Measurements from ENCODE around the gene ITPK1. TPM values are rescaled to one million over a fixed set of nuclear protein-coding genes. Genes with fewer than 3 reads are reported as not detected.

ITPK1 gene
- total RNA-seq, 1 experiment from 2014 or later, result 60.1 TPM

DNA sequence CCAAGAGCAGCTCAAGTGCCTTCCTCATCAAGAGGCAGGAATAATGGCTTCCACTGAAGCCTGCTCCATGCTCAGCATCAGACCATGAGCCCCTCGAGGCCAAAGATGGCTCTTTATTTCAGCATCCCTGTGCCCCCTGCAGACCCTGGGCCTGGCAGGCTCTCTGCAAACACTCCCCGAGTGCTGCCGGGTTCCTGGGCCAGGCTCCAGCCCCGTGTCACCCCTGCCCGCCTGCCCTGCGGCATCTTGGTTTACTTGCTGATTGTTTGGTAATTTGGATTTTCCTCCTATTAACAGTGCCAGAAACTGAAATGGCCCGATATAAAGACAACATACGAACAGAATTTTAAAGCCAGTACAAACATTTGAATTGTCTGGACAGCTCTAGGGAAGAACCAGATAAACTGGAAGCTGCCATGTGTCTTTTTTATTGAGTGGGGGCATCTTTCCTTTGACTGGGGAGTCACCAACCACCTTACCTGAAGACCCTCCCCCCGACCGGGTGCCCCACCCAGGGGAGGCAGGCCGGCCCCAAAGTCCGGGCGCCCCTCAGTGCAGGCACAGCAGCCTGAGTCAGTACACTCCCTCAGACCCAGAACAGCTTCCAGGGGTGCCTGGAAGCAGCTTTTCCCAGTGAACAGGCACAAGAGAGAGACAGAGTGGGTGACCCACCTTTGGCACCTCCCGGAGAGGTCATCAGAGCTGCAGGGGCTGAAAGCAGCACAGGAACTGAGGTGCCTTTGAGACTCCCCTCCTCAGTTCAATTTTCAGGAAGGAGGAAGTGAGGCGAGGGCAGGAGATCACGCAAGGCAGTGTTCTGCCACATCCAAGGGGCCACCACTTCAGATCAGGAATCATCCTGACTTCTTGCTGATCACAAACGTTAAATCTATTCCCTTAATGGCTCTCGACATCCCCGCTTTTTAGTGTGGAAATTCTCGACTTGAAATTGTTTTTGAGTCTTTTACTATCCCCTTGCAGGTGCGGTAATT, 30.6 kb downstream of the ITPK1 start:
- Mint-ChIP-seq H3K4me3 (ENCODE audit: unreplicated experiment) (no peak overlapping the region), H3K9me3 (ENCODE audit: unreplicated experiment) (no peaks in the 10 kb centered on the region), H3K27me3 (ENCODE audit: insufficient read depth, unreplicated experiment) (no peaks in the 10 kb centered on the region), H3K27ac (ENCODE audit: unreplicated experiment) (no peak overlapping the region), H3K4me1 (ENCODE audit: low read depth, unreplicated experiment) (no peaks in the 10 kb centered on the region), H3K36me3 (ENCODE audit: insufficient read depth, unreplicated experiment) (no peaks in the 10 kb centered on the region)
- no peaks in the 10 kb centered on the region for H3K36me3 ChIP-seq (ENCODE audit: control insufficient read depth, insufficient read depth, low read length)
- H3K4me3 ChIP-seq (ENCODE audit: low read depth, low read length), result no peak overlapping the region
- no peak for DNase-seq
- no peaks in the 10 kb centered on the region for H3K4me1 ChIP-seq
- POLR2A ChIA-PET, result no interaction called here
- H3K27me3 ChIP-seq (replicated peaks; ENCODE audit: control insufficient read depth, insufficient read depth, low read length), result no peaks in the 10 kb centered on the region
- TF ChIP-seq, protein P1, sequence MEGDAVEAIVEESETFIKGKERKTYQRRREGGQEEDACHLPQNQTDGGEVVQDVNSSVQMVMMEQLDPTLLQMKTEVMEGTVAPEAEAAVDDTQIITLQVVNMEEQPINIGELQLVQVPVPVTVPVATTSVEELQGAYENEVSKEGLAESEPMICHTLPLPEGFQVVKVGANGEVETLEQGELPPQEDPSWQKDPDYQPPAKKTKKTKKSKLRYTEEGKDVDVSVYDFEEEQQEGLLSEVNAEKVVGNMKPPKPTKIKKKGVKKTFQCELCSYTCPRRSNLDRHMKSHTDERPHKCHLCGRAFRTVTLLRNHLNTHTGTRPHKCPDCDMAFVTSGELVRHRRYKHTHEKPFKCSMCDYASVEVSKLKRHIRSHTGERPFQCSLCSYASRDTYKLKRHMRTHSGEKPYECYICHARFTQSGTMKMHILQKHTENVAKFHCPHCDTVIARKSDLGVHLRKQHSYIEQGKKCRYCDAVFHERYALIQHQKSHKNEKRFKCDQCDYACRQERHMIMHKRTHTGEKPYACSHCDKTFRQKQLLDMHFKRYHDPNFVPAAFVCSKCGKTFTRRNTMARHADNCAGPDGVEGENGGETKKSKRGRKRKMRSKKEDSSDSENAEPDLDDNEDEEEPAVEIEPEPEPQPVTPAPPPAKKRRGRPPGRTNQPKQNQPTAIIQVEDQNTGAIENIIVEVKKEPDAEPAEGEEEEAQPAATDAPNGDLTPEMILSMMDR (IDR thresholded peaks at IDR 0.05; ENCODE audit: insufficient read depth in 1 of 2, low read depth in 1 of 2, low read length in 1 of 2, severe bottlenecking in 1 of 2, unreplicated experiment in 1 of 2), result no peak
- CTCF ChIA-PET, result no interaction called here
- BruUV-seq (replicated peaks), result no TSS peak
- H3K9me3 ChIP-seq, result no peaks in the 10 kb centered on the region
- intact Hi-C loops (cut with micrococcal nuclease; ENCODE audit: unreplicated experiment), result no loop called here

DNA sequence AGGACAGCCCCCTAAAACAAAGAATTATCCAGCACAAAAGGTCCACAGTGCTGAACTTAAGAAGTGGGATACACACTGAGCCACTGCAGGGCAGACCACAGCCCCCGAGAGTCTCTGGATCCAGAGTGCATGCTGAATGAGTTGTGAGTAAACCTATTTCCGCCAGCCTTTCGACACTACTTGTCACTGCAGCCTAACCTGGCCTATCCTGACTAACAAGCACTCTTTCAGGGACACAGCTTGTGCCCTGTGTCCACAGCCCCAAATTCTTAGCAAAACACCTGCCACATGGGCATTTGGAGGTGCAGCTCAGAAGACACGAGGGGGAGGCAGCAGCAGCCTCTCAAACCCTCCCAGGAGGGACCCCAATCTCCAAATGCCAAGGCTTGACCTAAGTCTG, 31.3 kb downstream of the ITPK1 start:
- H3K9me3 Mint-ChIP-seq (ENCODE audit: unreplicated experiment), result no peaks in the 10 kb centered on the region

DNA sequence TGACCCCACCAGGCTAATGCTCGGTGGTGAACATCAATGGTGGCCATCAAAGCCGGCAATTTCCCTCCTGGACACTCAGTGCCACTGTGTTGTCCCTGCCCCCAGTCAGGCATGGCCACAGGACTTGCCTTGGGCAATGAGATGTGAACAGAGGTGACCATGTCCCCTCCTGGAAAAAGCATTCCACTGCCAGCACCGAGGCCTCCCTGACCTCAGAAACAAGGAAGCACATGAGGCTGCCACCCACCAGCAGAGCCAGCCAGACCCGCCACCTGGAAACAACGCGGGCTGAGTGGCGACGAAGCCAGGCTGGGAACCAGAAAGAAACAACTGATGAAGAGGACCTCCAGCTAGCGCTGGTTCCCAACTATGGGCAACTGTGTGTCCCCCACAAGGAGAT, 31.8 kb downstream of the ITPK1 start:
- H3K36me3 ChIP-seq (ENCODE audit: control insufficient read depth, insufficient read depth, low read length), result no peaks in the 10 kb centered on the region
- no peaks in the 10 kb centered on the region for H3K27me3 ChIP-seq (replicated peaks; ENCODE audit: control insufficient read depth, insufficient read depth, low read length)
- ChIA-PET CTCF (no interaction called here), POLR2A (no interaction called here)
- DNase-seq, result no peak
- no peak overlapping the region for H3K4me3 Mint-ChIP-seq (ENCODE audit: unreplicated experiment)
- BruUV-seq (replicated peaks), result no TSS peak
- H3K27me3 Mint-ChIP-seq (ENCODE audit: insufficient read depth, unreplicated experiment), result no peaks in the 10 kb centered on the region
- no peaks in the 10 kb centered on the region for H3K4me1 ChIP-seq
- H3K4me3 ChIP-seq (ENCODE audit: low read depth, low read length), result no peak overlapping the region
- H3K9me3 ChIP-seq, result no peaks in the 10 kb centered on the region
- H3K9me3 Mint-ChIP-seq (ENCODE audit: unreplicated experiment), result no peaks in the 10 kb centered on the region
- no peak overlapping the region for H3K27ac Mint-ChIP-seq (ENCODE audit: unreplicated experiment)
- no peaks in the 10 kb centered on the region for H3K36me3 Mint-ChIP-seq (ENCODE audit: insufficient read depth, unreplicated experiment)
- H3K4me1 Mint-ChIP-seq (ENCODE audit: low read depth, unreplicated experiment), result no peaks in the 10 kb centered on the region
- TF ChIP-seq, protein P1 (IDR thresholded peaks at IDR 0.05; ENCODE audit: insufficient read depth in 1 of 2, low read depth in 1 of 2, low read length in 1 of 2, severe bottlenecking in 1 of 2, unreplicated experiment in 1 of 2), result no peak
- intact Hi-C loops (cut with micrococcal nuclease; ENCODE audit: unreplicated experiment), result no loop called here

More for the DNA sequence above, 31.3 kb downstream of the ITPK1 start:
- Histone ChIP-seq H3K4me1 (no peaks in the 10 kb centered on the region), H3K9me3 (no peaks in the 10 kb centered on the region), H3K27me3 (replicated peaks; ENCODE audit: control insufficient read depth, insufficient read depth, low read length) (no peaks in the 10 kb centered on the region), H3K4me3 (ENCODE audit: low read depth, low read length) (no peak overlapping the region), H3K36me3 (ENCODE audit: control insufficient read depth, insufficient read depth, low read length) (no peaks in the 10 kb centered on the region)
- CTCF ChIA-PET, result no interaction called here
- Mint-ChIP-seq H3K27ac (ENCODE audit: unreplicated experiment) (no peak overlapping the region), H3K27me3 (ENCODE audit: insufficient read depth, unreplicated experiment) (no peaks in the 10 kb centered on the region), H3K4me1 (ENCODE audit: low read depth, unreplicated experiment) (no peaks in the 10 kb centered on the region), H3K36me3 (ENCODE audit: insufficient read depth, unreplicated experiment) (no peaks in the 10 kb centered on the region), H3K4me3 (ENCODE audit: unreplicated experiment) (no peak overlapping the region)
- DNase-seq, result no peak
- intact Hi-C loops (cut with micrococcal nuclease; ENCODE audit: unreplicated experiment), result no loop called here
- TF ChIP-seq, protein P1 (IDR thresholded peaks at IDR 0.05; ENCODE audit: insufficient read depth in 1 of 2, low read depth in 1 of 2, low read length in 1 of 2, severe bottlenecking in 1 of 2, unreplicated experiment in 1 of 2), result no peak
- POLR2A ChIA-PET, result no interaction called here
- no TSS peak for BruUV-seq (replicated peaks)
